HEK293 (cell line): ENCODE measurements around the gene CELF4.
A peak's percentile ranks its signal among the peaks of the same experiment; 100 is the strongest.

Experiments
- CTCF ChIA-PET: fragments of 350-600 bp; formaldehyde crosslinking; extraction: SDS; loops from one replicate; lab custom pipeline; 2021; ENCODE audit warnings: antibody characterized with exemption; lab: Yijun Ruan, JAX
- POLR2A ChIA-PET: fragments of 300-600 bp; formaldehyde crosslinking; extraction: SDS; loops from one replicate; lab custom pipeline; 2020; ENCODE audit warnings: antibody characterized with exemption, inconsistent platforms; lab: Yijun Ruan, JAX
- H3K27ac ChIP-seq: fragments of 200-500 bp; sonication (Bioruptor generic); 2 replicates; pipeline ENCODE4 v1.5.1; 2014; ENCODE audit warnings: low read depth, low read length, control low read depth, inconsistent platforms; ENCODE audit errors: extremely low read depth
- H3K36me3 ChIP-seq, 2 experiments: fragments of 200-500 bp in 1 of 2; sonication (Bioruptor generic) in 1 of 2; 1 replicate in 1 of 2; 2 replicates in 1 of 2; pipeline ENCODE4 v1.5.1; 2014 to 2017; ENCODE audit warnings: inconsistent platforms in 2 of 2, low read length in 2 of 2; ENCODE audit not compliant: control insufficient read depth in 2 of 2, insufficient read depth in 1 of 2
- H3K4me1 ChIP-seq: fragments of 200-500 bp; sonication (Bioruptor generic); 2 replicates; pipeline ENCODE4 v1.5.1; 2014; ENCODE audit warnings: mild to moderate bottlenecking, low read length, inconsistent platforms; ENCODE audit not compliant: control insufficient read depth, insufficient read depth
- H3K4me3 ChIP-seq: 2 replicates; pipeline ENCODE4 v1.5.1; 2011; ENCODE audit warnings: low read depth, mild to moderate bottlenecking, control low read depth, low read length, moderate library complexity
- H3K9me3 ChIP-seq: fragments of 200-500 bp; sonication (Bioruptor generic); 2 replicates; pipeline ENCODE4 v1.5.1; 2014; ENCODE audit warnings: low read depth, low read length, inconsistent platforms; ENCODE audit not compliant: control insufficient read depth, insufficient read depth
- AEBP2 ChIP-seq: fragments of 450-650 bp; formaldehyde crosslinking; IDR thresholded peaks from 2 replicates; pipeline ENCODE4 v1.5.1; 2016; ENCODE audit warnings: missing biosample characterization, missing genetic modification characterization, borderline replicate concordance
- BCL11A ChIP-seq: fragments of 450-650 bp; formaldehyde crosslinking; IDR thresholded peaks from 2 replicates; pipeline ENCODE4 v1.5.1; 2016; ENCODE audit warnings: low read depth, missing biosample characterization, missing genetic modification characterization
- EGR2 ChIP-seq: fragments of 450-650 bp; formaldehyde crosslinking; IDR thresholded peaks from 2 replicates; pipeline ENCODE4 v1.5.1; 2016; ENCODE audit warnings: low read depth, missing biosample characterization, missing genetic modification characterization
- HIC1 ChIP-seq: fragments of 450-650 bp; formaldehyde crosslinking; IDR thresholded peaks from 2 replicates; pipeline ENCODE4 v1.5.1; 2016; ENCODE audit warnings: missing biosample characterization, missing genetic modification characterization
- ZBTB48 ChIP-seq: fragments of 450-650 bp; formaldehyde crosslinking; IDR thresholded peaks from 2 replicates; pipeline ENCODE4 v1.5.1; 2016; ENCODE audit warnings: missing biosample characterization, missing genetic modification characterization
- ZFHX2 ChIP-seq: fragments of 450-650 bp; formaldehyde crosslinking; conservative IDR thresholded peaks from 2 replicates; pipeline ENCODE4 v1.5.1; 2016; ENCODE audit warnings: missing biosample characterization, missing genetic modification characterization
- ZNF335 ChIP-seq: fragments of 450-650 bp; formaldehyde crosslinking; conservative IDR thresholded peaks from 2 replicates; pipeline ENCODE4 v1.5.1; 2016; ENCODE audit warnings: missing biosample characterization, missing genetic modification characterization
- ZNF391 ChIP-seq: fragments of 450-650 bp; formaldehyde crosslinking; IDR thresholded peaks from 2 replicates; pipeline ENCODE4 v1.5.1; 2016; ENCODE audit warnings: low read depth, missing biosample characterization, missing genetic modification characterization, borderline replicate concordance
- ZNF426 ChIP-seq: fragments of 450-650 bp; formaldehyde crosslinking; IDR thresholded peaks from 2 replicates; pipeline ENCODE4 v1.5.1; 2017; ENCODE audit warnings: missing biosample characterization, missing genetic modification characterization, mild to moderate bottlenecking, inconsistent platforms, moderate library complexity
- ZNF48 ChIP-seq: fragments of 450-650 bp; formaldehyde crosslinking; IDR thresholded peaks from 2 replicates; pipeline ENCODE4 v1.5.1; 2016; ENCODE audit warnings: missing biosample characterization, missing genetic modification characterization
- ZNF707 ChIP-seq: fragments of 450-650 bp; formaldehyde crosslinking; IDR thresholded peaks from 2 replicates; pipeline ENCODE4 v1.5.1; 2016; ENCODE audit warnings: missing biosample characterization, missing genetic modification characterization
- TF ChIP-seq, protein P1 (sequence below): fragments of 450-650 bp; formaldehyde crosslinking; IDR thresholded peaks from 2 replicates; pipeline ENCODE4 v1.5.1; 2016; ENCODE audit warnings: missing biosample characterization, missing genetic modification characterization
- TF ChIP-seq, protein P2 (sequence below): fragments of 450-650 bp; formaldehyde crosslinking; IDR thresholded peaks from 2 replicates; pipeline ENCODE4 v1.5.1; 2017; ENCODE audit warnings: missing biosample characterization, missing genetic modification characterization
- TF ChIP-seq, protein P3 (sequence below): fragments of 450-650 bp; formaldehyde crosslinking; IDR thresholded peaks from 2 replicates; pipeline ENCODE4 v1.5.1; 2017; ENCODE audit warnings: missing biosample characterization, missing genetic modification characterization
- TF ChIP-seq, protein P4 (sequence below): fragments of 450-650 bp; formaldehyde crosslinking; IDR thresholded peaks from 2 replicates; pipeline ENCODE4 v1.5.1; 2016; ENCODE audit warnings: missing biosample characterization, missing genetic modification characterization

CELF4 gene

GRCh38 chr18:37264956-37265355, 300.6 kb downstream of the CELF4 start:
- H3K27ac ChIP-seq = no peak overlapping the region
- TF ChIP-seq ZBTB48 (no peak), EGR2 (tag by site-specific recombination) (peak; percentile 75), ZFHX2 (peak; percentile 82), ZNF391 (no peak)
- TF ChIP-seq, protein P1, sequence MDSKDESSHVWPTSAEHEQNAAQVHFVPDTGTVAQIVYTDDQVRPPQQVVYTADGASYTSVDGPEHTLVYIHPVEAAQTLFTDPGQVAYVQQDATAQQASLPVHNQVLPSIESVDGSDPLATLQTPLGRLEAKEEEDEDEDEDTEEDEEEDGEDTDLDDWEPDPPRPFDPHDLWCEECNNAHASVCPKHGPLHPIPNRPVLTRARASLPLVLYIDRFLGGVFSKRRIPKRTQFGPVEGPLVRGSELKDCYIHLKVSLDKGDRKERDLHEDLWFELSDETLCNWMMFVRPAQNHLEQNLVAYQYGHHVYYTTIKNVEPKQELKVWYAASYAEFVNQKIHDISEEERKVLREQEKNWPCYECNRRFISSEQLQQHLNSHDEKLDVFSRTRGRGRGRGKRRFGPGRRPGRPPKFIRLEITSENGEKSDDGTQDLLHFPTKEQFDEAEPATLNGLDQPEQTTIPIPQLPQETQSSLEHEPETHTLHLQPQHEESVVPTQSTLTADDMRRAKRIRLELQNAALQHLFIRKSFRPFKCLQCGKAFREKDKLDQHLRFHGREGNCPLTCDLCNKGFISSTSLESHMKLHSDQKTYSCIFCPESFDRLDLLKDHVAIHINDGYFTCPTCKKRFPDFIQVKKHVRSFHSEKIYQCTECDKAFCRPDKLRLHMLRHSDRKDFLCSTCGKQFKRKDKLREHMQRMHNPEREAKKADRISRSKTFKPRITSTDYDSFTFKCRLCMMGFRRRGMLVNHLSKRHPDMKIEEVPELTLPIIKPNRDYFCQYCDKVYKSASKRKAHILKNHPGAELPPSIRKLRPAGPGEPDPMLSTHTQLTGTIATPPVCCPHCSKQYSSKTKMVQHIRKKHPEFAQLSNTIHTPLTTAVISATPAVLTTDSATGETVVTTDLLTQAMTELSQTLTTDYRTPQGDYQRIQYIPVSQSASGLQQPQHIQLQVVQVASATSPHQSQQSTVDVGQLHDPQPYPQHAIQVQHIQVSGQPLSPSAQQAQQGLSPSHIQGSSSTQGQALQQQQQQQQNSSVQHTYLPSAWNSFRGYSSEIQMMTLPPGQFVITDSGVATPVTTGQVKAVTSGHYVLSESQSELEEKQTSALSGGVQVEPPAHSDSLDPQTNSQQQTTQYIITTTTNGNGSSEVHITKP (tag by site-specific recombination) = no peak
- TF ChIP-seq, protein P2, sequence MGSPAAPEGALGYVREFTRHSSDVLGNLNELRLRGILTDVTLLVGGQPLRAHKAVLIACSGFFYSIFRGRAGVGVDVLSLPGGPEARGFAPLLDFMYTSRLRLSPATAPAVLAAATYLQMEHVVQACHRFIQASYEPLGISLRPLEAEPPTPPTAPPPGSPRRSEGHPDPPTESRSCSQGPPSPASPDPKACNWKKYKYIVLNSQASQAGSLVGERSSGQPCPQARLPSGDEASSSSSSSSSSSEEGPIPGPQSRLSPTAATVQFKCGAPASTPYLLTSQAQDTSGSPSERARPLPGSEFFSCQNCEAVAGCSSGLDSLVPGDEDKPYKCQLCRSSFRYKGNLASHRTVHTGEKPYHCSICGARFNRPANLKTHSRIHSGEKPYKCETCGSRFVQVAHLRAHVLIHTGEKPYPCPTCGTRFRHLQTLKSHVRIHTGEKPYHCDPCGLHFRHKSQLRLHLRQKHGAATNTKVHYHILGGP (tag by site-specific recombination) = no peak
- TF ChIP-seq, protein P3, sequence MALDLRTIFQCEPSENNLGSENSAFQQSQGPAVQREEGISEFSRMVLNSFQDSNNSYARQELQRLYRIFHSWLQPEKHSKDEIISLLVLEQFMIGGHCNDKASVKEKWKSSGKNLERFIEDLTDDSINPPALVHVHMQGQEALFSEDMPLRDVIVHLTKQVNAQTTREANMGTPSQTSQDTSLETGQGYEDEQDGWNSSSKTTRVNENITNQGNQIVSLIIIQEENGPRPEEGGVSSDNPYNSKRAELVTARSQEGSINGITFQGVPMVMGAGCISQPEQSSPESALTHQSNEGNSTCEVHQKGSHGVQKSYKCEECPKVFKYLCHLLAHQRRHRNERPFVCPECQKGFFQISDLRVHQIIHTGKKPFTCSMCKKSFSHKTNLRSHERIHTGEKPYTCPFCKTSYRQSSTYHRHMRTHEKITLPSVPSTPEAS (tag by site-specific recombination) = peak; percentile 31; the same call in 1 of the 2 replicates
- no peak overlapping the region for H3K4me3 ChIP-seq
- ChIA-PET CTCF (interaction anchor here (1.2 kb wide), 1 partner anchor 56 kb away, joined by 3 read pairs; no protein-coding TSS in a partner anchor), POLR2A (no interaction called here)
- no peaks in the 10 kb centered on the region for H3K4me1 ChIP-seq
- H3K9me3 ChIP-seq = no peaks in the 10 kb centered on the region
- no peaks in the 10 kb centered on the region for H3K36me3 ChIP-seq

DNA sequence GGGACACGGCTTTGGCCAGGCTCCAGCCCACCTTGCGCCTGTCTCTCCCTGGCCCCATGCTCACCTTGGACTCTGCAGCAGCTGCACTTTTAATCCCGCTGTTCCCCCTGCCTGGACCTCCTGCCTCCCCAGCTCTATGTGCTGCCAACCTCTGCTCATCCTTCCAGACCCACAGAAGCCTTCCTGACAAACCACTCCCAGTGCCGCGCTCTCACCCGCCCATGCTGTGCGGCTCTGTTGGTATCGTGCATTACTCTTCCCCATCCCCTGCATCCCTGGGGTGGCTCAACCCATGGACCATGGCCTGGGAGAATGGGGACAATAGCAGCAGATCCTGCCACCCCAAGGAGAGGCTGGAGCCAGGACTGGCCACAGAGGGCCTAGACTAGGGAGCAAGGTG, 303.6 kb downstream of the CELF4 start:
- CTCF ChIA-PET = no interaction called here
- no peak overlapping the region for H3K4me3 ChIP-seq
- H3K4me1 ChIP-seq = no peaks in the 10 kb centered on the region
- TF ChIP-seq BCL11A (tag by site-specific recombination) = no peak
- no peak for TF ChIP-seq ZNF426 (tag by site-specific recombination)
- TF ChIP-seq ZNF335 (tag by site-specific recombination) = no peak
- TF ChIP-seq HIC1 (tag by site-specific recombination) = no peak
- no peak for TF ChIP-seq AEBP2 (tag by site-specific recombination)
- no peak for TF ChIP-seq ZNF48 (tag by site-specific recombination)
- TF ChIP-seq, protein P4, sequence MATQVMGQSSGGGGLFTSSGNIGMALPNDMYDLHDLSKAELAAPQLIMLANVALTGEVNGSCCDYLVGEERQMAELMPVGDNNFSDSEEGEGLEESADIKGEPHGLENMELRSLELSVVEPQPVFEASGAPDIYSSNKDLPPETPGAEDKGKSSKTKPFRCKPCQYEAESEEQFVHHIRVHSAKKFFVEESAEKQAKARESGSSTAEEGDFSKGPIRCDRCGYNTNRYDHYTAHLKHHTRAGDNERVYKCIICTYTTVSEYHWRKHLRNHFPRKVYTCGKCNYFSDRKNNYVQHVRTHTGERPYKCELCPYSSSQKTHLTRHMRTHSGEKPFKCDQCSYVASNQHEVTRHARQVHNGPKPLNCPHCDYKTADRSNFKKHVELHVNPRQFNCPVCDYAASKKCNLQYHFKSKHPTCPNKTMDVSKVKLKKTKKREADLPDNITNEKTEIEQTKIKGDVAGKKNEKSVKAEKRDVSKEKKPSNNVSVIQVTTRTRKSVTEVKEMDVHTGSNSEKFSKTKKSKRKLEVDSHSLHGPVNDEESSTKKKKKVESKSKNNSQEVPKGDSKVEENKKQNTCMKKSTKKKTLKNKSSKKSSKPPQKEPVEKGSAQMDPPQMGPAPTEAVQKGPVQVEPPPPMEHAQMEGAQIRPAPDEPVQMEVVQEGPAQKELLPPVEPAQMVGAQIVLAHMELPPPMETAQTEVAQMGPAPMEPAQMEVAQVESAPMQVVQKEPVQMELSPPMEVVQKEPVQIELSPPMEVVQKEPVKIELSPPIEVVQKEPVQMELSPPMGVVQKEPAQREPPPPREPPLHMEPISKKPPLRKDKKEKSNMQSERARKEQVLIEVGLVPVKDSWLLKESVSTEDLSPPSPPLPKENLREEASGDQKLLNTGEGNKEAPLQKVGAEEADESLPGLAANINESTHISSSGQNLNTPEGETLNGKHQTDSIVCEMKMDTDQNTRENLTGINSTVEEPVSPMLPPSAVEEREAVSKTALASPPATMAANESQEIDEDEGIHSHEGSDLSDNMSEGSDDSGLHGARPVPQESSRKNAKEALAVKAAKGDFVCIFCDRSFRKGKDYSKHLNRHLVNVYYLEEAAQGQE = no peak
- TF ChIP-seq ZNF707 (tag by site-specific recombination) = no peak
- TF ChIP-seq, all 188 proteins: peak for 0
- no peak overlapping the region for H3K27ac ChIP-seq
- POLR2A ChIA-PET = no interaction called here
- H3K36me3 ChIP-seq = no peaks in the 10 kb centered on the region
- no peaks in the 10 kb centered on the region for H3K9me3 ChIP-seq
